B cell (primary cell): ENCODE data around the gene COMT. TPM values are rescaled to one million over a fixed set of nuclear protein-coding genes. Genes with fewer than 3 reads are reported as not detected.
A peak's percentile ranks its signal among the peaks of the same experiment; 100 is the strongest.

Source experiments
- ATAC-seq: fragments of 200-7000 bp; cut with Tn5 transposase; one replicate; pipeline ENCODE4 v1.10.0; 2021; ENCODE audit warnings: low read depth, mild to moderate bottlenecking, moderate number of reproducible peaks, moderate library complexity
- CTCF ChIA-PET: fragments of 350-600 bp; sonication (Branson Sonifier 250); formaldehyde crosslinking; loops from one replicate; lab custom pipeline; 2021; ENCODE audit warnings: antibody characterized with exemption, inconsistent platforms; lab: Charles Lee
- POLR2A ChIA-PET: fragments of 350-600 bp; sonication (Branson Sonifier 250); formaldehyde crosslinking; loops from one replicate; lab custom pipeline; 2021; ENCODE audit warnings: antibody characterized with exemption; lab: Charles Lee
- DNase-seq: peaks from one replicate; pipeline ENCODE4 v3.0.0; 2013
- H2AFZ ChIP-seq: 2 replicates; pipeline ENCODE4 v1.6.1; 2012; ENCODE audit warnings: mild to moderate bottlenecking, low read depth, low read length; ENCODE audit not compliant: insufficient read depth, poor library complexity, severe bottlenecking
- H3K27ac ChIP-seq, 2 donors: 1 replicate in 1 of 2; 2 replicates in 1 of 2; pipeline ENCODE4 v1.5.1; 2012 to 2013; ENCODE audit warnings: low read length in 2 of 2, mild to moderate bottlenecking in 2 of 2, moderate library complexity in 1 of 2
- H3K27me3 ChIP-seq, 4 experiments: fragments of 200-600 bp in 1 of 4; sonication (generic) in 1 of 4; replicated peaks in 1 of 4; 1 replicate in 2 of 4; 2 replicates in 2 of 4; pipeline versions ENCODE4 v1.6.1 to v1.7.0; 2013 to 2016; ENCODE audit warnings: low read length in 3 of 4, mild to moderate bottlenecking in 2 of 4, mixed read lengths in 1 of 4, moderate library complexity in 1 of 4; ENCODE audit not compliant: insufficient read depth in 4 of 4, control insufficient read depth in 3 of 4; ENCODE audit errors: control extremely low read depth in 1 of 4
- H3K36me3 ChIP-seq, 2 experiments: replicated peaks in 1 of 2; 1 replicate in 1 of 2; 2 replicates in 1 of 2; pipeline versions ENCODE4 v1.6.1 to v1.7.1; 2013; ENCODE audit warnings: low read length in 1 of 2; ENCODE audit not compliant: insufficient read depth in 2 of 2, control insufficient read depth in 1 of 2; ENCODE audit errors: control extremely low read depth in 1 of 2, extremely low read depth in 1 of 2
- H3K4me1 ChIP-seq, 2 donors: fragments of 200-600 bp in 1 of 2; sonication (generic) in 1 of 2; 1 replicate in 1 of 2; 2 replicates in 1 of 2; pipeline versions ENCODE4 v1.5.1 to v1.6.1; 2013 to 2017; ENCODE audit warnings: low read length in 2 of 2; ENCODE audit not compliant: control insufficient read depth in 2 of 2, insufficient read depth in 2 of 2
- H3K4me2 ChIP-seq: replicated peaks from 2 replicates; pipeline ENCODE3; 2012; ENCODE audit warnings: mild to moderate bottlenecking, low read depth, low read length; ENCODE audit not compliant: poor library complexity, severe bottlenecking
- H3K4me3 ChIP-seq, 5 experiments: fragments of 200-600 bp in 1 of 5; sonication (generic) in 1 of 5; 1 replicate in 3 of 5; 2 replicates in 2 of 5; pipeline versions ENCODE4 v1.5.1 to v1.7.0; 2011 to 2016; ENCODE audit warnings: low read length in 4 of 5, mild to moderate bottlenecking in 4 of 5, low read depth in 2 of 5, control low read depth in 1 of 5, moderate library complexity in 1 of 5; ENCODE audit not compliant: insufficient read depth in 1 of 5; ENCODE audit errors: control extremely low read depth in 1 of 5, extremely low read depth in 1 of 5
- H3K79me2 ChIP-seq: fragments of 200-600 bp; sonication (generic); one replicate; pipeline ENCODE4 v1.6.0; 2016; ENCODE audit warnings: low read length; ENCODE audit not compliant: control insufficient read depth, insufficient read depth
- H3K9ac ChIP-seq: fragments of 200-600 bp; sonication (generic); 2 replicates; pipeline ENCODE4 v1.6.1; 2017; ENCODE audit warnings: mild to moderate bottlenecking, low read length, moderate library complexity
- H3K9me3 ChIP-seq, 3 donors: one replicate each; pipeline versions ENCODE4 v1.6.1 to v1.7.1; 2013; ENCODE audit warnings: low read length in 2 of 3; ENCODE audit not compliant: control insufficient read depth in 2 of 3, insufficient read depth in 1 of 3; ENCODE audit errors: control extremely low read depth in 1 of 3
- H4K20me1 ChIP-seq: 2 replicates; pipeline ENCODE4 v1.6.0; 2012; ENCODE audit warnings: mild to moderate bottlenecking, low read length; ENCODE audit not compliant: insufficient read depth, control insufficient read depth, poor library complexity, severe bottlenecking
- H3K27ac Mint-ChIP-seq: one replicate; pipeline ENCODE4 v1.8.0; 2021; ENCODE audit warnings: mixed read lengths
- H3K27me3 Mint-ChIP-seq: one replicate; pipeline ENCODE4 v1.8.0; 2021; ENCODE audit warnings: mixed read lengths
- H3K4me1 Mint-ChIP-seq: one replicate; pipeline ENCODE4 v1.8.0; 2021; ENCODE audit warnings: mixed read lengths
- H3K4me3 Mint-ChIP-seq: one replicate; pipeline ENCODE4 v1.8.0; 2021; ENCODE audit warnings: mixed read lengths
- H3K9me3 Mint-ChIP-seq: one replicate; pipeline ENCODE4 v1.8.0; 2022; ENCODE audit warnings: mixed read lengths; ENCODE audit not compliant: insufficient read depth
- EZH2 ChIP-seq: IDR thresholded peaks from 2 replicates; pipeline ENCODE4 v1.6.1; 2012; ENCODE audit warnings: borderline replicate concordance, low read depth, mild to moderate bottlenecking, moderate library complexity, low read length; ENCODE audit not compliant: insufficient read depth, poor library complexity, severe bottlenecking
- WGBS: methylation state at CpG from one replicate; pipeline ENCODE4 v1.1.5; 2013; ENCODE audit warnings: missing lambda C conversion rate; ENCODE audit not compliant: insufficient coverage; 5-methylcytosine and 5-hydroxymethylcytosine counted together
- intact Hi-C: fragments of 100-400 bp; cut with micrococcal nuclease; formaldehyde crosslinking; loops from one replicate; pipeline ENCODE4 v1.10.0; 2022
- polyA plus RNA-seq: library from polyadenylated mRNA; depleted of rRNA; stranded (reverse); fragments of >200 nt; gene quantifications from 2 replicates; pipeline ENCODE4 v1.2.3, GENCODE V29; 2012
- total RNA-seq, 2 donors: library from RNA; stranded (reverse); fragments of 120-200 nt in 1 of 2; gene quantifications; 1 replicate in 1 of 2; 2 replicates in 1 of 2; pipeline versions ENCODE4 v1.2.3 to v1.2.4, GENCODE V29; 2013 to 2022
- TF ChIP-seq, protein P1 (sequence below): fragments of 200-600 bp; IDR thresholded peaks from one replicate; pipeline ENCODE4 v1.8.0; 2022; ENCODE audit warnings: antibody characterized with exemption, mild to moderate bottlenecking

The COMT gene
- total and polyA plus RNA-seq, 2 donors (not counting 1 experiment from before 2014, with no cell fraction given), result 32.6 to 58.3 TPM

GRCh38 chr22:19970479-19971275 is 29.1 kb downstream of the COMT start:
- Histone ChIP-seq H3K27me3 (no peaks in the 10 kb centered on the region), H3K4me3 (no peak overlapping the region), H3K79me2 (no peaks in the 10 kb centered on the region), H3K4me2 (no peak overlapping the region), H3K9me3 (no peaks in the 10 kb centered on the region), H4K20me1 (no peaks in the 10 kb centered on the region), H3K27ac (no peak overlapping the region), H3K36me3 (peaks cover 0 to 21% of the 10 kb centered on the region in 2 experiments), H2AFZ (no peak overlapping the region), H3K9ac (no peak overlapping the region), H3K4me1 (peaks cover 0 to 4% of the 10 kb centered on the region in 2 donors)
- CTCF ChIA-PET, result interaction anchor here (0.9 to 7.2 kb wide), 16 partner anchors 9 to 313 kb away, joined by 3 to 65 read pairs (median 4); no protein-coding TSS in a partner anchor
- Mint-ChIP-seq H3K27me3 (no peaks in the 10 kb centered on the region), H3K4me3 (no peak overlapping the region), H3K27ac (no peak overlapping the region), H3K9me3 (no peaks in the 10 kb centered on the region), H3K4me1 (peaks cover 14% of the 10 kb centered on the region)
- peak; percentile 76 for ATAC-seq
- POLR2A ChIA-PET, result interaction anchor here (0.7 kb wide), 2 partner anchors 49 to 240 kb away, joined by 3 read pairs; no protein-coding TSS in a partner anchor
- DNase-seq, result peak; percentile 80
- intact Hi-C loops, result loop anchor here (1.0 to 5.0 kb wide), 5 partner anchors 16 to 162 kb away; partner anchors contain the start of genes DGCR8 and ZDHHC8
- TF ChIP-seq EZH2, result no peak
- TF ChIP-seq, protein P1, sequence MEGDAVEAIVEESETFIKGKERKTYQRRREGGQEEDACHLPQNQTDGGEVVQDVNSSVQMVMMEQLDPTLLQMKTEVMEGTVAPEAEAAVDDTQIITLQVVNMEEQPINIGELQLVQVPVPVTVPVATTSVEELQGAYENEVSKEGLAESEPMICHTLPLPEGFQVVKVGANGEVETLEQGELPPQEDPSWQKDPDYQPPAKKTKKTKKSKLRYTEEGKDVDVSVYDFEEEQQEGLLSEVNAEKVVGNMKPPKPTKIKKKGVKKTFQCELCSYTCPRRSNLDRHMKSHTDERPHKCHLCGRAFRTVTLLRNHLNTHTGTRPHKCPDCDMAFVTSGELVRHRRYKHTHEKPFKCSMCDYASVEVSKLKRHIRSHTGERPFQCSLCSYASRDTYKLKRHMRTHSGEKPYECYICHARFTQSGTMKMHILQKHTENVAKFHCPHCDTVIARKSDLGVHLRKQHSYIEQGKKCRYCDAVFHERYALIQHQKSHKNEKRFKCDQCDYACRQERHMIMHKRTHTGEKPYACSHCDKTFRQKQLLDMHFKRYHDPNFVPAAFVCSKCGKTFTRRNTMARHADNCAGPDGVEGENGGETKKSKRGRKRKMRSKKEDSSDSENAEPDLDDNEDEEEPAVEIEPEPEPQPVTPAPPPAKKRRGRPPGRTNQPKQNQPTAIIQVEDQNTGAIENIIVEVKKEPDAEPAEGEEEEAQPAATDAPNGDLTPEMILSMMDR, result peak; percentile 98
- WGBS, result 63% methylated on average over 22 of the region's 25 CpGs
